ENCODE measurements around the gene INTS11.

- TF ChIP-seq TAF1 (IDR thresholded peaks at IDR 0.05; ENCODE audit: control insufficient read depth, extremely low read depth, insufficient read depth, low read length, severe bottlenecking) (no peak), E4F1 (CRISPR knock-in tag; IDR thresholded peaks at IDR 0.05; ENCODE audit: borderline replicate concordance) (no peak), CBX1 (IDR thresholded peaks at IDR 0.05; ENCODE audit: low read depth) (no peak), EP300 (IDR thresholded peaks at IDR 0.05; ENCODE audit: low read length) (no peak), KDM5B (IDR thresholded peaks at IDR 0.05; ENCODE audit: insufficient replicate concordance, low read depth, low read length) (no peak), PHF8 (IDR thresholded peaks at IDR 0.05; ENCODE audit: borderline replicate concordance, low read length) (no peak), ADNP (tag; IDR thresholded peaks at IDR 0.05) (no peak), SIRT6 (IDR thresholded peaks at IDR 0.05; ENCODE audit: low read depth, low read length) (no peak), CTCF (IDR thresholded peaks at IDR 0.05 in 2 of 3, conservative IDR thresholded peaks at IDR 0.05 in 1 of 3; ENCODE audit: insufficient read depth in 2 of 3, low read depth in 1 of 3, low read length in 3 of 3) (no peak), ZNF668 (CRISPR knock-in tag; IDR thresholded peaks at IDR 0.05) (no peak)
These were observed 22.7 kb upstream of the INTS11 start for GRCh38 chr1:1347026-1347595.

All from K562 (cell line).